ENCODE results near the gene HSPA1B.

- no peak for TF ChIP-seq POLR2A (IDR thresholded peaks at IDR 0.05)
- no peak for TF ChIP-seq CTCF (IDR thresholded peaks at IDR 0.05)
Observed at GRCh38 chr6:31878726-31879125, 51.2 kb downstream of the HSPA1B start, which contains the start of gene SLC44A4.

Measured in lower leg skin (tissue), 3 donors.